GM23248 (cell line): ENCODE measurements around the gene CEMP1. TPM values are rescaled to one million over a fixed set of nuclear protein-coding genes. Genes with fewer than 3 reads are reported as not detected.
"Not testable (repeated sequence)": the region's sequence is repeated elsewhere in the genome, so short reads cannot be mapped to it uniquely, and the experiment has no call there.

Experiments
- DNase-seq: peaks from one replicate; pipeline ENCODE4 v3.0.0-alpha.2; 2015
- H2AFZ ChIP-seq: fragments of 200-600 bp; sonication (generic); 2 replicates; pipeline ENCODE4 v1.6.1; 2016; ENCODE audit warnings: antibody characterized with exemption
- H3F3A ChIP-seq: fragments of 200-600 bp; sonication (generic); 2 replicates; pipeline ENCODE4 v1.6.1; 2016; ENCODE audit warnings: mild to moderate bottlenecking, antibody characterized with exemption, mixed run types; ENCODE audit not compliant: insufficient read depth
- H3K27ac ChIP-seq: fragments of 200-600 bp; sonication (generic); 2 replicates; pipeline ENCODE4 v1.5.1; 2016; ENCODE audit warnings: mild to moderate bottlenecking
- H3K27me3 ChIP-seq: fragments of 200-600 bp; sonication (generic); replicated peaks from 2 replicates; pipeline ENCODE4 v1.6.1; 2016; ENCODE audit warnings: mild to moderate bottlenecking; ENCODE audit not compliant: insufficient read depth
- H3K36me3 ChIP-seq: fragments of 200-600 bp; sonication (generic); 2 replicates; pipeline ENCODE4 v1.6.1; 2016; ENCODE audit warnings: low read depth, mild to moderate bottlenecking
- H3K4me1 ChIP-seq: fragments of 200-600 bp; sonication (generic); 2 replicates; pipeline ENCODE4 v1.6.1; 2016; ENCODE audit warnings: mild to moderate bottlenecking; ENCODE audit not compliant: insufficient read depth
- H3K4me2 ChIP-seq: fragments of 200-600 bp; sonication (generic); one replicate; pipeline ENCODE4 v1.6.1; 2016; ENCODE audit warnings: mild to moderate bottlenecking; ENCODE audit not compliant: unreplicated experiment
- H3K4me3 ChIP-seq: fragments of 200-600 bp; sonication (generic); 2 replicates; pipeline ENCODE4 v1.5.1; 2016; ENCODE audit warnings: mild to moderate bottlenecking
- H3K79me2 ChIP-seq: fragments of 200-600 bp; sonication (generic); 2 replicates; pipeline ENCODE4 v1.6.1; 2016; ENCODE audit warnings: mild to moderate bottlenecking; ENCODE audit not compliant: insufficient read depth
- H3K9ac ChIP-seq: fragments of 200-600 bp; sonication (generic); 2 replicates; pipeline ENCODE4 v1.6.1; 2016; ENCODE audit warnings: mild to moderate bottlenecking
- H3K9me2 ChIP-seq: fragments of 200-600 bp; sonication (generic); 2 replicates; pipeline ENCODE4 v1.6.1; 2016; ENCODE audit warnings: mixed run types, mild to moderate bottlenecking, moderate library complexity; ENCODE audit not compliant: insufficient read depth
- H3K9me3 ChIP-seq: fragments of 200-600 bp; sonication (generic); one replicate; pipeline ENCODE4 v1.6.1; 2017; ENCODE audit warnings: low read depth
- H4K20me1 ChIP-seq: fragments of 200-600 bp; sonication (generic); 2 replicates; pipeline ENCODE4 v1.6.0; 2016; ENCODE audit not compliant: insufficient read depth
- WGBS, 2 experiments: methylation state at CpG; one replicate each; pipeline ENCODE4 v1.1.6; 2015 to 2017; ENCODE audit warnings: low lambda C conversion rate in 2 of 2, low coverage in 1 of 2; ENCODE audit errors: missing lambda C conversion rate in 2 of 2; 5-methylcytosine and 5-hydroxymethylcytosine counted together
- in situ Hi-C: fragments of 300-500 bp; cut with MboI; formaldehyde crosslinking; loops from 2 replicates; pipeline ENCODE4 v1.15.0; 2020
- polyA plus RNA-seq: library from polyadenylated mRNA; unstranded; fragments of >200 nt; fragmentation: Nextera tagmentation; extraction: Ambion mirVana; gene quantifications from 2 replicates; pipeline ENCODE4 v1.2.1, GENCODE V29; 2016
- total RNA-seq: library from RNA; depleted of rRNA; stranded (reverse); fragments of >200 nt; shearing (Covaris generic); gene quantifications from 2 replicates; pipeline ENCODE4 v1.2.3, GENCODE V29; 2014

Gene CEMP1
- total and polyA plus RNA-seq, 2 experiments from 2014 or later: 4.4 TPM; not detected in 1

GRCh38 chr16:2568573-2568972 is 37.4 kb upstream of the CEMP1 start:
- H3K27ac ChIP-seq, H3K9me2 ChIP-seq, H3K9ac ChIP-seq, H3K4me2 ChIP-seq, H3K79me2 ChIP-seq, H3K36me3 ChIP-seq, DNase-seq, H3K4me3 ChIP-seq, H3K27me3 ChIP-seq, H3K4me1 ChIP-seq, H4K20me1 ChIP-seq, H2AFZ ChIP-seq, H3K9me3 ChIP-seq, H3F3A ChIP-seq, in situ Hi-C loops: not testable (repeated sequence)
- WGBS, 2 experiments: no CpG with 5 or more reads among the region's 11 CpGs

- H3K36me3 ChIP-seq, H3K79me2 ChIP-seq, H3K4me3 ChIP-seq, DNase-seq, H2AFZ ChIP-seq, H3K4me2 ChIP-seq, H4K20me1 ChIP-seq, H3K9ac ChIP-seq, in situ Hi-C loops, H3F3A ChIP-seq, H3K27ac ChIP-seq, H3K27me3 ChIP-seq, H3K4me1 ChIP-seq, H3K9me2 ChIP-seq, H3K9me3 ChIP-seq: not testable (repeated sequence)
- no CpG with 5 or more reads among the region's 6 CpGs for WGBS, 2 experiments
Measured at GRCh38 chr16:2567506-2567905, 36.3 kb upstream of the CEMP1 start.

GRCh38 chr16:2560798-2561133 is 29.6 kb upstream of the CEMP1 start:
- H3K36me3 ChIP-seq, H3K9me3 ChIP-seq, in situ Hi-C loops, DNase-seq, H4K20me1 ChIP-seq, H3K4me3 ChIP-seq, H2AFZ ChIP-seq, H3K9ac ChIP-seq, H3K4me2 ChIP-seq, H3K27ac ChIP-seq, H3K4me1 ChIP-seq, H3K9me2 ChIP-seq, H3F3A ChIP-seq, H3K79me2 ChIP-seq, H3K27me3 ChIP-seq: not testable (repeated sequence)
- WGBS, 2 experiments: 29% methylated on average over 2 of the region's 4 CpGs; no CpG with 5 or more reads in 1 of the 2 experiments

- DNase-seq, H3K27ac ChIP-seq, H3K79me2 ChIP-seq, H2AFZ ChIP-seq, H4K20me1 ChIP-seq, H3K4me3 ChIP-seq, H3K36me3 ChIP-seq, in situ Hi-C loops, H3F3A ChIP-seq, H3K9me3 ChIP-seq, H3K4me2 ChIP-seq, H3K9ac ChIP-seq, H3K9me2 ChIP-seq, H3K4me1 ChIP-seq, H3K27me3 ChIP-seq: not testable (repeated sequence)
- WGBS, 2 experiments: 90 to 95% methylated on average over 5 to 10 of the region's 17 CpGs
Measured at GRCh38 chr16:2560131-2560797, 29.1 kb upstream of the CEMP1 start.

- H3K9me2 ChIP-seq, DNase-seq, H2AFZ ChIP-seq, H3K27ac ChIP-seq, H3K4me2 ChIP-seq, H3K9ac ChIP-seq, H3F3A ChIP-seq, H3K4me1 ChIP-seq, H4K20me1 ChIP-seq, H3K27me3 ChIP-seq, H3K36me3 ChIP-seq, H3K9me3 ChIP-seq, in situ Hi-C loops, H3K79me2 ChIP-seq, H3K4me3 ChIP-seq: not testable (repeated sequence)
- 64 to 75% methylated on average over 4 to 6 of the region's 15 CpGs for WGBS, 2 experiments
Measured at GRCh38 chr16:2557150-2557549, 25.9 kb upstream of the CEMP1 start.

- H3K9me2 ChIP-seq, H3K4me3 ChIP-seq, H3K27me3 ChIP-seq, H2AFZ ChIP-seq, H3F3A ChIP-seq, H3K27ac ChIP-seq, in situ Hi-C loops, H3K36me3 ChIP-seq, H3K9me3 ChIP-seq, H3K9ac ChIP-seq, H4K20me1 ChIP-seq, H3K4me2 ChIP-seq, DNase-seq, H3K4me1 ChIP-seq: not testable (repeated sequence)
- H3K79me2 ChIP-seq: peaks cover 13% of the 10 kb centered on the region
- no CpG with 5 or more reads among the region's 13 CpGs for WGBS, 2 experiments
Measured at GRCh38 chr16:2554709-2555425, 23.7 kb upstream of the CEMP1 start.

GRCh38 chr16:2551420-2551889 is 20.2 kb upstream of the CEMP1 start:
- H3K36me3 ChIP-seq, H3K9ac ChIP-seq, H3K27ac ChIP-seq, H3K4me3 ChIP-seq, H4K20me1 ChIP-seq, H2AFZ ChIP-seq, H3K4me2 ChIP-seq, H3K4me1 ChIP-seq, H3K9me2 ChIP-seq, H3K27me3 ChIP-seq, H3K9me3 ChIP-seq, H3F3A ChIP-seq, in situ Hi-C loops: not testable (repeated sequence)
- peaks cover 15% of the 10 kb centered on the region for H3K79me2 ChIP-seq
- 81 to 86% methylated on average over 11 to 12 of the region's 17 CpGs for WGBS, 2 experiments
- peak; percentile 6 for DNase-seq
